ENCODE measurements around the gene SLC25A45. TPM values are rescaled to one million over a fixed set of nuclear protein-coding genes. Genes with fewer than 3 reads are reported as not detected.
A peak's percentile ranks its signal among the peaks of the same experiment; 100 is the strongest.

The SLC25A45 gene
- total RNA-seq, 1 experiment from 2014 or later = 2.9 TPM

GRCh38 chr11:65357856-65358356 lies 24.5 kb downstream of the SLC25A45 start:
- Mint-ChIP-seq H3K36me3 (ENCODE audit: insufficient read depth, unreplicated experiment) (peaks cover 22% of the 10 kb centered on the region), H3K27me3 (ENCODE audit: unreplicated experiment) (peaks cover 17% of the 10 kb centered on the region), H3K4me3 (ENCODE audit: low read depth, unreplicated experiment) (no peak overlapping the region), H3K9me3 (ENCODE audit: low read depth, unreplicated experiment) (no peaks in the 10 kb centered on the region), H3K4me1 (ENCODE audit: low read depth, unreplicated experiment) (peaks cover 18% of the 10 kb centered on the region), H3K27ac (ENCODE audit: unreplicated experiment) (no peak overlapping the region)
- intact Hi-C loops (cut with micrococcal nuclease; ENCODE audit: unreplicated experiment) = no loop called here
- no TSS peak for BruUV-seq (replicated peaks)
- no peak for DNase-seq
- no peak for TF ChIP-seq CTCF (IDR thresholded peaks at IDR 0.05; ENCODE audit: unreplicated experiment)
- CTCF ChIA-PET = no interaction called here

GRCh38 chr11:65356394-65356972 lies 26.0 kb downstream of the SLC25A45 start:
- intact Hi-C loops (cut with micrococcal nuclease; ENCODE audit: unreplicated experiment) = no loop called here
- CTCF ChIA-PET = no interaction called here
- Mint-ChIP-seq H3K27me3 (ENCODE audit: unreplicated experiment) (peaks cover 17% of the 10 kb centered on the region), H3K9me3 (ENCODE audit: low read depth, unreplicated experiment) (no peaks in the 10 kb centered on the region), H3K4me1 (ENCODE audit: low read depth, unreplicated experiment) (peaks cover 18% of the 10 kb centered on the region), H3K27ac (ENCODE audit: unreplicated experiment) (no peak overlapping the region), H3K36me3 (ENCODE audit: insufficient read depth, unreplicated experiment) (peaks cover 27% of the 10 kb centered on the region), H3K4me3 (ENCODE audit: low read depth, unreplicated experiment) (no peak overlapping the region)
- no TSS peak for BruUV-seq (replicated peaks)
- no peak for DNase-seq
- no peak for TF ChIP-seq CTCF (IDR thresholded peaks at IDR 0.05; ENCODE audit: unreplicated experiment)

- H3K4me1 Mint-ChIP-seq (ENCODE audit: low read depth, unreplicated experiment) = peaks cover 18% of the 10 kb centered on the region
- H3K27ac Mint-ChIP-seq (ENCODE audit: unreplicated experiment) = peak overlapping the region; percentile 23
- peak overlapping the region; percentile 77 for H3K4me3 Mint-ChIP-seq (ENCODE audit: low read depth, unreplicated experiment)
- H3K36me3 Mint-ChIP-seq (ENCODE audit: insufficient read depth, unreplicated experiment) = peaks cover 29% of the 10 kb centered on the region
- peaks cover 17% of the 10 kb centered on the region for H3K27me3 Mint-ChIP-seq (ENCODE audit: unreplicated experiment)
- BruUV-seq (replicated peaks) = TSS peak; percentile 19
- CTCF ChIA-PET = no interaction called here
- no peak for DNase-seq
- intact Hi-C loops (cut with micrococcal nuclease; ENCODE audit: unreplicated experiment) = no loop called here
- TF ChIP-seq CTCF (IDR thresholded peaks at IDR 0.05; ENCODE audit: unreplicated experiment) = no peak
- H3K9me3 Mint-ChIP-seq (ENCODE audit: low read depth, unreplicated experiment) = no peaks in the 10 kb centered on the region
These were observed 26.6 kb downstream of the SLC25A45 start for GRCh38 chr11:65355776-65356393.

- BruUV-seq (replicated peaks) = no TSS peak
- CTCF ChIA-PET = no interaction called here
- peak overlapping the region; percentile 77 for H3K4me3 Mint-ChIP-seq (ENCODE audit: low read depth, unreplicated experiment)
- peak overlapping the region; percentile 23 for H3K27ac Mint-ChIP-seq (ENCODE audit: unreplicated experiment)
- TF ChIP-seq CTCF (IDR thresholded peaks at IDR 0.05; ENCODE audit: unreplicated experiment) = no peak
- peak; percentile 57 for DNase-seq
- intact Hi-C loops (cut with micrococcal nuclease; ENCODE audit: unreplicated experiment) = no loop called here
- no peaks in the 10 kb centered on the region for H3K9me3 Mint-ChIP-seq (ENCODE audit: low read depth, unreplicated experiment)
- peaks cover 18% of the 10 kb centered on the region for H3K4me1 Mint-ChIP-seq (ENCODE audit: low read depth, unreplicated experiment)
- H3K36me3 Mint-ChIP-seq (ENCODE audit: insufficient read depth, unreplicated experiment) = peaks cover 36% of the 10 kb centered on the region
- H3K27me3 Mint-ChIP-seq (ENCODE audit: unreplicated experiment) = peaks cover 17% of the 10 kb centered on the region
These were observed 27.3 kb downstream of the SLC25A45 start for GRCh38 chr11:65355013-65355775.
